Measurements from ENCODE around the gene ZBTB32. TPM values are rescaled to one million over a fixed set of nuclear protein-coding genes. Genes with fewer than 3 reads are reported as not detected.

ZBTB32 gene
- total RNA-seq, 1 experiment from 2014 or later: not detected

DNA sequence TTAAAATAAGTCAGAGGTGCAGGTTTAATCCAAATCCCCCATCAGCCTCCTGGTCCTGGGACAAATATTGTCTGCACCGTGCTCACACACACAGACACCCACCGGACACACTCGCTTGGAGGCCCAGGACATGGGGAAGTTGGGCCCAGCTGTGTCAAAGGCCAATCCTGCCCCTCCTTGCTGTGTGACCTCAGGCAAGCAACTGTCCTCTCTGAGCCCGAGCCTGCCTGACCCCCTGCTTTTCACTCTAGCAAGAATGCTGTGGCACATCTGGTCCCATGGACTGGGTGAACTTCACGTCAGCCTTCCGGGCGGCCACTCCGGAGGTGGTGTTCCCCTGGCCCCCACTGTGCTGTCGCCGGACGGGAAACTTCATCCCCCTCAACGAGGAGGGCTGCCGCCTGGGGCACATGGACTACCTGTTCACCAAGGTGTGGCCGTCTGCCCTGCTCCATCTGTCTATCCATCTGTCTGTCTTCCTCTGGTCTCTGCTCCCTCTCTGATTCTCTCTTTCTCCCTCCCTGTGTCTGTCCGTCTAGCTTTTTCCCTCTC is 28.7 kb upstream of the ZBTB32 start:
- Histone ChIP-seq H3K4me3 (replicated peaks in 1 of 2; ENCODE audit: low read depth in 1 of 2, low read length in 2 of 2) (no peak overlapping the region), H3K36me3 (ENCODE audit: control insufficient read depth in 1 of 2, insufficient read depth in 2 of 2, low read length in 2 of 2) (no peaks in the 10 kb centered on the region), H3K79me2 (ENCODE audit: insufficient read depth, low read length) (no peaks in the 10 kb centered on the region), H3K9me2 (ENCODE audit: insufficient read depth) (no peaks in the 10 kb centered on the region), H4K20me1 (ENCODE audit: insufficient read depth) (no peaks in the 10 kb centered on the region), H3K9me3 (ENCODE audit: control insufficient read depth in 1 of 2, insufficient read depth in 1 of 2, low read depth in 1 of 2, low read length in 2 of 2) (no peaks in the 10 kb centered on the region), H3K4me1 (ENCODE audit: control insufficient read depth in 1 of 2, insufficient read depth in 2 of 2, low read length in 2 of 2) (peaks cover 2 to 17% of the 10 kb centered on the region in 2 experiments; a peak in 2 of 4 replicates), H3K4me2 (ENCODE audit: low read length) (no peak overlapping the region), H3K27me3 (ENCODE audit: insufficient read depth, low read length) (no peaks in the 10 kb centered on the region), H2AFZ (ENCODE audit: low read depth, low read length, poor library complexity, severe bottlenecking) (no peak overlapping the region), H3K9ac (ENCODE audit: low read length) (no peak overlapping the region), H3K27ac (ENCODE audit: low read depth, low read length) (no peak overlapping the region)
- TF ChIP-seq SIN3A (IDR thresholded peaks at IDR 0.05; ENCODE audit: low read depth) (no peak), RAD21 (IDR thresholded peaks at IDR 0.05; ENCODE audit: low read depth) (no peak), CTCF (IDR thresholded peaks at IDR 0.05 in 2 of 3, conservative IDR thresholded peaks at IDR 0.05 in 1 of 3; ENCODE audit: borderline replicate concordance in 1 of 3, insufficient read depth in 1 of 3, low read depth in 2 of 3, low read length in 2 of 3) (no peak), ZNF274 (IDR thresholded peaks at IDR 0.05; ENCODE audit: low read depth, low read length) (no peak), POLR2AphosphoS5 (IDR thresholded peaks at IDR 0.05; ENCODE audit: low read depth, low read length) (no peak), YY1 (IDR thresholded peaks at IDR 0.05; ENCODE audit: extremely low read depth, insufficient replicate concordance, low read depth, low read length) (no peak), ATF3 (IDR thresholded peaks at IDR 0.05) (no peak), SP1 (IDR thresholded peaks at IDR 0.05; ENCODE audit: low read depth) (no peak), EGR1 (IDR thresholded peaks at IDR 0.05; ENCODE audit: low read depth) (no peak), CEBPB (IDR thresholded peaks at IDR 0.05; ENCODE audit: low read depth) (no peak), REST (IDR thresholded peaks at IDR 0.05; ENCODE audit: low read depth) (no peak), POLR2A (IDR thresholded peaks at IDR 0.05; ENCODE audit: borderline replicate concordance, extremely low read depth, insufficient read depth, insufficient read length) (no peak), EZH2 (IDR thresholded peaks at IDR 0.05) (no peak)
- TF ChIP-seq, protein P1, sequence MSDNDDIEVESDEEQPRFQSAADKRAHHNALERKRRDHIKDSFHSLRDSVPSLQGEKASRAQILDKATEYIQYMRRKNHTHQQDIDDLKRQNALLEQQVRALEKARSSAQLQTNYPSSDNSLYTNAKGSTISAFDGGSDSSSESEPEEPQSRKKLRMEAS (IDR thresholded peaks at IDR 0.05): no peak
- ChIA-PET CTCF (no interaction called here), POLR2A (no interaction called here), RAD21 (ENCODE audit: low non-redundant PET in 1 of 2, low total read pairs in 2 of 2, uncharacterized antibody in 2 of 2, unreplicated experiment in 2 of 2) (no interaction called here)
- no TSS peak for BruUV-seq (replicated peaks)
- no peak for DNase-seq (ENCODE audit: low read depth, low spot score)
- intact Hi-C loops (cut with micrococcal nuclease): no loop called here
- no peak for ATAC-seq

All from HCT116 (cell line).